Pancreas (tissue), 10 donors: ENCODE data around the gene TREX2. TPM values are rescaled to one million over a fixed set of nuclear protein-coding genes. Genes with fewer than 3 reads are reported as not detected.

Experiments
- ATAC-seq, 4 donors: fragments of 200-7000 bp; cut with Tn5 transposase; one replicate each; pipeline versions ENCODE4 v1.8.0 to v1.9.1; 2020; ENCODE audit warnings: mild to moderate bottlenecking in 4 of 4, moderate library complexity in 4 of 4
- DNase-seq, 6 donors: peaks; one replicate each; pipeline ENCODE4 v3.0.0-alpha.2; 2020
- FAIRE-seq: peaks from 2 replicates; lab custom pipeline; 2012; peaks lifted over from hg19 to GRCh38; lab: Jason Lieb, UNC
- H3K27ac ChIP-seq, 4 donors: fragments of 200-600 bp; sonication (generic); 1 replicate in 3 of 4; 2 replicates in 1 of 4; pipeline versions ENCODE4 v1.5.0 to v1.8.0; 2020
- H3K27me3 ChIP-seq, 4 donors: fragments of 200-600 bp; one replicate each; pipeline ENCODE4 v1.8.0; 2021
- H3K36me3 ChIP-seq, 3 donors: fragments of 200-600 bp; sonication (generic) in 1 of 3; one replicate each; pipeline versions ENCODE4 v1.5.0 to v1.8.0; 2020 to 2021
- H3K4me1 ChIP-seq, 3 donors: fragments of 200-600 bp; one replicate each; pipeline ENCODE4 v1.8.0; 2021
- H3K4me3 ChIP-seq, 4 donors: fragments of 200-600 bp; sonication (generic) in 2 of 4; one replicate each; pipeline versions ENCODE4 v1.5.0 to v1.8.0; 2020 to 2021
- H3K9me3 ChIP-seq, 4 donors: fragments of 200-600 bp; one replicate each; pipeline ENCODE4 v1.8.0; 2021
- WGBS, 2 donors: extraction: QIAGEN DNeasy Blood & Tissue Kit; methylation state at CpG; one replicate each; pipeline ENCODE4 v1.1.7; 2013; 5-methylcytosine and 5-hydroxymethylcytosine counted together
- intact Hi-C, 3 donors: fragments of 100-400 bp; cut with DNase I; formaldehyde crosslinking; loops; one replicate each; pipeline versions ENCODE4 v1.11.1 to v1.14.2; 2022
- polyA plus RNA-seq, 2 donors: library from polyadenylated mRNA; stranded (reverse); fragments of 200-250 nt; gene quantifications; one replicate each; pipeline ENCODE4 v1.2.3, GENCODE V29; 2013
- total RNA-seq, 6 donors: library from RNA; stranded (reverse); fragmentation: NEBNext Ultra II Directional in 4 of 6; extraction: Animal tissue kit (Norgen Biotek cat#: 25700) in 4 of 6; gene quantifications; one replicate each; pipeline versions ENCODE4 v1.2.1 to v1.2.4, GENCODE V29; 2021 to 2023
- TF ChIP-seq, protein P1 (sequence below), 4 donors: fragments of 200-600 bp; sonication (generic) in 3 of 4; IDR thresholded peaks; one replicate each; pipeline versions ENCODE4 v1.5.0 to v1.8.0; 2021; ENCODE audit warnings: antibody characterized with exemption in 4 of 4
- donor health status: healthy with polysubstance abuse.
- donor health status: DM: no; HTN: no; CAD: no; lungs with moderate emphysema.
- donor health status: DM: no; HTN: no; CAD: no.
- donor health status: control.
- donor health status: control.
- donor health status: Bipolar disorder and iron deficiency.
- donor health status: DM: yes; HTN: yes; CAD: no.
- donor health status: DM: no; HTN: no; CAD: no.
- donor health status: DM: no; HTN: no; CAD: no.
- donor health status: DM: yes; HTN: yes; CAD: no.

Gene TREX2
- total and polyA plus RNA-seq, 8 donors, result 0.19 to 0.91 (median 0.55) TPM; not detected in 1

DNA sequence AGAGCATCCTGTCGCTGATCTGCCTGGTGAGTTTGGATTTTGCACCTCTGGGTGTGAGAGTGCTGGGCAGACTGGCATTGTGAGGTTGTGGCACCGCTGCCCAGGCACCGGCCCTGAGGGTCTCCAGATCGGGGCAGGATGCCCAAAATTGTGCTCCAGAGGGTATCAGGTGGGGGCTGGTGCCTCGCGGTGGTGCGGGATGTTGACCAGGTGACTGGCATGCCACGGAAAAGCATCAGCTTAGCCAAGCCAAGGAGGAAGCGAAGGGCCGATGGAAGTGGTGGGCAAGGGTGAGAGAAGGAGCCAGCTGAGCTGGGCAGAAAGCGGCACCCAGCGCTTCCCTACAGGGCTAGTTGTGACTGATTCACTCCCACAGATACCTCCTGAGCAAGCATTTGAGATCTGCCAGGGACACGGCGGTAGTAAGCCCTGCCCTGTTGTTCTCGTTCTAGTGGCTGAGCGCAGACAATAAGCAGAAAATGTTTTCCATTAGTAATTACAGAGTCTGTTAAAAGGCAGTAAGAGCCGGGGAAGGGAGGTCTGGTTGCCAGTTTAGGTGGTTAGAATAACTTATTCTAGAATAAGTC, 33.8 kb downstream of the TREX2 start:
- Histone ChIP-seq H3K27me3 (peaks cover 0 to 1% (median 0%) of the 10 kb centered on the region in 4 donors), H3K4me1 (no peaks in the 10 kb centered on the region), H3K9me3 (no peaks in the 10 kb centered on the region), H3K36me3 (no peaks in the 10 kb centered on the region), H3K4me3 (peak overlapping the region in 3 of 4 donors; percentile 14 to 45 (median 38)), H3K27ac (no peak overlapping the region)
- 53 to 72% methylated on average over 17 of the region's 17 CpGs for WGBS, 2 donors
- intact Hi-C loops, result no loop called here
- TF ChIP-seq, protein P1, sequence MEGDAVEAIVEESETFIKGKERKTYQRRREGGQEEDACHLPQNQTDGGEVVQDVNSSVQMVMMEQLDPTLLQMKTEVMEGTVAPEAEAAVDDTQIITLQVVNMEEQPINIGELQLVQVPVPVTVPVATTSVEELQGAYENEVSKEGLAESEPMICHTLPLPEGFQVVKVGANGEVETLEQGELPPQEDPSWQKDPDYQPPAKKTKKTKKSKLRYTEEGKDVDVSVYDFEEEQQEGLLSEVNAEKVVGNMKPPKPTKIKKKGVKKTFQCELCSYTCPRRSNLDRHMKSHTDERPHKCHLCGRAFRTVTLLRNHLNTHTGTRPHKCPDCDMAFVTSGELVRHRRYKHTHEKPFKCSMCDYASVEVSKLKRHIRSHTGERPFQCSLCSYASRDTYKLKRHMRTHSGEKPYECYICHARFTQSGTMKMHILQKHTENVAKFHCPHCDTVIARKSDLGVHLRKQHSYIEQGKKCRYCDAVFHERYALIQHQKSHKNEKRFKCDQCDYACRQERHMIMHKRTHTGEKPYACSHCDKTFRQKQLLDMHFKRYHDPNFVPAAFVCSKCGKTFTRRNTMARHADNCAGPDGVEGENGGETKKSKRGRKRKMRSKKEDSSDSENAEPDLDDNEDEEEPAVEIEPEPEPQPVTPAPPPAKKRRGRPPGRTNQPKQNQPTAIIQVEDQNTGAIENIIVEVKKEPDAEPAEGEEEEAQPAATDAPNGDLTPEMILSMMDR (IDR thresholded peaks at IDR 0.05), result no peak
- no peak for DNase-seq
- peak in 2 of 4 donors; percentile 11 to 13 for ATAC-seq
- FAIRE-seq, result no peak

DNA sequence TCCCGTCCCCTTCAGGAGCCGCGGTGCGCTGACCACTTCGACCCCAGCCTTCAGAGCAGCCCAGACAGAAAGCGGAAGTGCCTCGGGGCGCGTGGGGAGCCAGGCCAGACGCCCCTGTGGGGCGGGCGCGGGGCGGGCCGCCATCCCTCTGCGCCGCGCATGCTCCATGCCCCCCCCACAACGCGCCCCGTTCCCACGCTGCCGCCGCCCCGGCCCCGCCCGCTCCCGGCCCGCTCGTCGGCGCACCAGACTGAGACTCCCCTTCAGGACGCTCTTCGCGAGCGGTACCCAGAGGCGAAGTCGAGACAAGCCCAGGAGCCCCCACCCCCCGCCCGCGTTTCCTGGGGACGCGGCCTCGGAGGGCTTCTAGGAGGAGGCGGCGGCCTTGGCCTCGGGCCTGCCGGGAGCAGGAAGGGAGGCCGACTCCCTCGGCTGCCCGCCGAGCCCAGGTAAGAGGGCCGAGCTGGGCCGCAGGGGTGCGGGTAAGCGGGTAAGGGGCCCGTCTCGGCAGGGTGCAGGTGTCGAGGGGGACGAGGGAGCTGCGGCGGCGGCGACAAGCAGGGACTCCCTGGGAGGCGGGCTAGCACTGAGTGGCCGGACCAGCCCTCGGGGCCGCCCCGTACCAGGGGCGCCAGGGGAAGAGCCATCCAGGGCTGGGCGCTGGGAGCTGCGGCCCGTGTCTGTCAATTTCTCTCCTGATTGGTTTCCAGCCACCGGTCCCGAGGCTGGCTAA, 34.4 kb downstream of the TREX2 start, which contains the start of gene ZFP92:
Gene ZFP92, plus strand, starts transcription at position 218 of the 733 bp plus-strand sequence. CDS start 6,851 bp downstream, outside the sequence.
- TF ChIP-seq, protein P1 (IDR thresholded peaks at IDR 0.05), result no peak
- DNase-seq (no peak), ATAC-seq (peak; percentile 58 to 82 (median 66)), FAIRE-seq (no peak)
- intact Hi-C loops, result no loop called here
- no peaks in the 10 kb centered on the region for H3K9me3 ChIP-seq
- no peak within 1 kb of the TSS for H3K27ac ChIP-seq
- H3K4me1 ChIP-seq, result no peaks in the 10 kb centered on the region
- WGBS, 2 donors, result 2 to 29% methylated on average over 67 to 75 of the region's 75 CpGs
- H3K27me3 ChIP-seq, result no peaks in the 10 kb centered on the region
- no peaks in the 10 kb centered on the region for H3K36me3 ChIP-seq
- peak within 1 kb of the TSS; percentile 14 to 45 (median 28) for H3K4me3 ChIP-seq

DNA sequence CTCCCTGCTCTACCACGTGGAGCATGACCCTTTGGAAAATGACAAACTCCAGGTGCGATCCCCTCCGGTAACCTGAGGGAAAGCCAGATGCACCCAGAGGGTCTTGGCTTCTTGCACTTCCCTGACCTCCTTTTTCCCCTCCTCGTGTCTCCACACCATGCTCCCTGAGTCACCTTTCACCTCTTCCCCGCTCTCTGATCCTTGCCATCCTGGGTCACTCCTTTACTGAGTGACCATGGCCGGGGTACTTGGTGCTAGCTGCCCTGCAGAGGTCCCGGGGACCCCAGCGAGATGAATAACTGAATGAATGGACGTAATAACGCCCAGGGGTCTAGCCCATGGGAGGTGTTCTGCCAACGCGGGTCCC, 35.0 kb downstream of the TREX2 start:
- intact Hi-C loops, result no loop called here
- Histone ChIP-seq H3K27ac (no peak overlapping the region), H3K4me3 (peak overlapping the region in 3 of 4 donors; percentile 14 to 45 (median 38)), H3K27me3 (no peaks in the 10 kb centered on the region), H3K4me1 (no peaks in the 10 kb centered on the region), H3K9me3 (no peaks in the 10 kb centered on the region), H3K36me3 (no peaks in the 10 kb centered on the region)
- FAIRE-seq (no peak), ATAC-seq (no peak), DNase-seq (no peak)
- TF ChIP-seq, protein P1 (IDR thresholded peaks at IDR 0.05), result no peak
- 52 to 66% methylated on average over 12 of the region's 12 CpGs for WGBS, 2 donors

DNA sequence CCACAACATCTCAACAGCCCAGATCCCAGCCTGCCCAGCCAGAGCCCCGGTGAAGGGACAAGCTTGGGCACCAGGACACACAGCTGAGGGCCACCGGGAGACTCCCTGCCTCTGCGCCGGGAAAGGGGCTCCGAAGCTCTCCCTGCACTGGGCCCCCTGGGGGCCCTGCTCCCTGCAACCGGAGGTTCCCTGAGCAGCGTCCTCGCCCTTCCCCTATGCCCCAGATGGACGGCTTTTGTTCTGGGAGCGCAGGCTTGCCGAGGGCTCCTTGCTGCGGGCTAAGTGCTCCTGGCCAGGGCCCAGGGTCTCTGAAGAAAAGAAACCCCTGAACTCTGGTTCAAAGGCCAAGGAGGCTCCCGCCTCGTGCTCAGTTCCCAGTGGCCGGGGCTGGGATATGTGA, 35.5 kb downstream of the TREX2 start:
- TF ChIP-seq, protein P1 (IDR thresholded peaks at IDR 0.05), result no peak
- FAIRE-seq, result no peak
- intact Hi-C loops, result no loop called here
- Histone ChIP-seq H3K36me3 (no peaks in the 10 kb centered on the region), H3K27ac (no peak overlapping the region), H3K9me3 (no peaks in the 10 kb centered on the region), H3K27me3 (no peaks in the 10 kb centered on the region), H3K4me1 (no peaks in the 10 kb centered on the region), H3K4me3 (no peak overlapping the region)
- 89 to 91% methylated on average over 15 of the region's 15 CpGs for WGBS, 2 donors
- peak in 1 of 6 donors; percentile 37 for DNase-seq
- no peak for ATAC-seq
